DMS 273 (cell line): Measurements from ENCODE around the gene PARVG.
A peak's percentile ranks its signal among the peaks of the same experiment; 100 is the strongest.

Experiments used
- DNase-seq: peaks from one replicate; lab custom pipeline; 2025; ENCODE audit not compliant: unreplicated experiment; lab: John Stamatoyannopoulos, UW

Gene PARVG

GRCh38 chr22:44179989-44180705, 578 bp upstream of the PARVG start:
- DNase-seq = no peak

GRCh38 chr22:44181033-44181911, 547 bp downstream of the PARVG start:
- no peak for DNase-seq

GRCh38 chr22:44181912-44182587, 1.3 kb downstream of the PARVG start:
- DNase-seq = no peak

- DNase-seq = no peak
Observed at GRCh38 chr22:44182588-44183286, 2.0 kb downstream of the PARVG start.

GRCh38 chr22:44183287-44183588, 2.5 kb downstream of the PARVG start:
- no peak for DNase-seq

GRCh38 chr22:44184006-44184405, 3.3 kb downstream of the PARVG start:
- no peak for DNase-seq

GRCh38 chr22:44185237-44186120, 4.8 kb downstream of the PARVG start:
- DNase-seq = no peak

GRCh38 chr22:44186121-44186510, 5.4 kb downstream of the PARVG start:
- DNase-seq = no peak

GRCh38 chr22:44186737-44187136, 6.0 kb downstream of the PARVG start:
- DNase-seq = no peak

- DNase-seq = no peak
Observed at GRCh38 chr22:44187652-44188230, 7.0 kb downstream of the PARVG start.

GRCh38 chr22:44188316-44188715, 7.6 kb downstream of the PARVG start:
- DNase-seq = no peak

GRCh38 chr22:44188986-44189630, 8.4 kb downstream of the PARVG start:
- DNase-seq = no peak

GRCh38 chr22:44190381-44190976, 9.8 kb downstream of the PARVG start:
- DNase-seq = no peak

- no peak for DNase-seq
Observed at GRCh38 chr22:44191036-44191454, 10.3 kb downstream of the PARVG start.

- peak; percentile 44 for DNase-seq
Observed at GRCh38 chr22:44192098-44192815, 11.5 kb downstream of the PARVG start.

GRCh38 chr22:44192816-44193534, 12.2 kb downstream of the PARVG start:
- peak; percentile 44 for DNase-seq

GRCh38 chr22:44193535-44193891, 12.8 kb downstream of the PARVG start:
- peak; percentile 44 for DNase-seq

GRCh38 chr22:44194569-44194968, 13.8 kb downstream of the PARVG start:
- no peak for DNase-seq
